Measurements from ENCODE around the gene CHTF8.
"Not testable (repeated sequence)": the region's sequence is repeated elsewhere in the genome, so short reads cannot be mapped to it uniquely, and the experiment has no call there.

The CHTF8 gene

DNA sequence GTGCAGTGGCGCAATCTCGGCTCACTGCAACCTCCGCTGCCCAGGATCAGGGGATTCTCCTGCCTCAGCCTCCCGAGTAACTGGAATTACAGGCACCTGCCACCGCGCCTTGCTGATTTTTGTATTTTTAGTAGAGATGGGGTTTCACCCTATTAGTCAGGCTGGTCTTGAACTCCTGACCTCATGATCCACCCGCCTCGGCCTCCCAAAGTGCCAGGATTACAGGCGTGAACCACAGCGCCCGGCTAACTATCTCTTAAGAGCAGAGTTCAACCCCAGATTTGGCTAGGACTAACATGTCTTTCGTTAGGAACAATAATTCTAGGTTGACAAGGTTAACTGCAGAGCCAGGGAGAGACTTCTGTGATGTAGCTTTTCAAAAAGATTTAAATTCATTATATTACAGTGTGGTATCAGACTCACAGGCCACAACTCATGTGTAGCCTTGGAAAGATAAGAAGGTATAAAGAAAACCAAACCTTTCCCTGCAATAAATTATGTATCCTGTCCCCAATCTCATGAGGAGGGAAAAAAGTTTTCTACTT, 4.3 kb downstream of the CHTF8 start:
- Histone ChIP-seq H3K4me3 (ENCODE audit: low read depth, low read length) (no peak overlapping the region), H3K27ac (ENCODE audit: extremely low read depth, low read depth, low read length) (no peak overlapping the region), H3K36me3 (ENCODE audit: control insufficient read depth in 2 of 2, insufficient read depth in 1 of 2, low read length in 2 of 2) (peaks cover 6 to 22% of the 10 kb centered on the region in 2 experiments; a peak in 2 of 3 replicates), H3K9me3 (ENCODE audit: control insufficient read depth, insufficient read depth, low read depth, low read length) (no peaks in the 10 kb centered on the region), H3K4me1 (ENCODE audit: control insufficient read depth, insufficient read depth, low read length) (peaks cover 3% of the 10 kb centered on the region; the same call in 1 of the 2 replicates)
- TF ChIP-seq ZNF843 (tag by site-specific recombination; IDR thresholded peaks at IDR 0.05), result no peak
- TF ChIP-seq ZNF248 (tag by site-specific recombination; IDR thresholded peaks at IDR 0.05), result no peak
- no peak for TF ChIP-seq ZNF623 (tag by site-specific recombination; IDR thresholded peaks at IDR 0.05)
- TF ChIP-seq ZNF76 (tag by site-specific recombination; IDR thresholded peaks at IDR 0.05; ENCODE audit: borderline replicate concordance, low read depth), result no peak
- TF ChIP-seq, protein P1, sequence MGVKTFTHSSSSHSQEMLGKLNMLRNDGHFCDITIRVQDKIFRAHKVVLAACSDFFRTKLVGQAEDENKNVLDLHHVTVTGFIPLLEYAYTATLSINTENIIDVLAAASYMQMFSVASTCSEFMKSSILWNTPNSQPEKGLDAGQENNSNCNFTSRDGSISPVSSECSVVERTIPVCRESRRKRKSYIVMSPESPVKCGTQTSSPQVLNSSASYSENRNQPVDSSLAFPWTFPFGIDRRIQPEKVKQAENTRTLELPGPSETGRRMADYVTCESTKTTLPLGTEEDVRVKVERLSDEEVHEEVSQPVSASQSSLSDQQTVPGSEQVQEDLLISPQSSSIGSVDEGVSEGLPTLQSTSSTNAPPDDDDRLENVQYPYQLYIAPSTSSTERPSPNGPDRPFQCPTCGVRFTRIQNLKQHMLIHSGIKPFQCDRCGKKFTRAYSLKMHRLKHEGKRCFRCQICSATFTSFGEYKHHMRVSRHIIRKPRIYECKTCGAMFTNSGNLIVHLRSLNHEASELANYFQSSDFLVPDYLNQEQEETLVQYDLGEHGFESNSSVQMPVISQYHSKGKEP (tag by site-specific recombination; IDR thresholded peaks at IDR 0.05), result no peak
- no peak for TF ChIP-seq GLI2 (tag by site-specific recombination; IDR thresholded peaks at IDR 0.05; ENCODE audit: borderline replicate concordance, low read depth)
- no peak for TF ChIP-seq KLF17 (tag by site-specific recombination; IDR thresholded peaks at IDR 0.05)
- ChIA-PET CTCF (no interaction called here), POLR2A (interaction anchor here (0.6 to 0.7 kb wide), 2 partner anchors 8 to 142 kb away, joined by 3 read pairs; no protein-coding TSS in a partner anchor)

DNA sequence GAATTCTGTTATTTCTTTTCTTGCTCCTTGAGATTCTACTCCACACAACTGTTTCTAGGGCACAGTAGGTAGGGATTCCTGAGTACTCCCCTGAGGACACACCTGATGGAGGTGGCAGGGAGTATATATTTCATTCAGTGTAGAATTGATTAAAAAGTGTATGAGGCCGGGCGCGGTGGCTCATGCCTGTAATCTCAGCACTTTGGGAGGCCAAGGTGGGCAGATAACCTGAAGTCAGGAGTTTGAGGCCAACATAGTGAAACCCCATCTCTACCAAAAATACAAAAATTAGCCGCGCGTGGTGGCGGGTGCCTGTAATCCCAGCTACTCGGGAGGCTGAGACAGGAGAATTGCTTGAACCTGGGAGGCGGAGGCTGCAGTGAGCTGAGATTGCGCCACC, 5.6 kb downstream of the CHTF8 start:
- CTCF ChIA-PET, result interaction anchor here (0.6 to 4.7 kb wide), 3 partner anchors 12 to 278 kb away, joined by 3 to 57 read pairs (median 28); no protein-coding TSS in a partner anchor
- H3K27ac ChIP-seq (ENCODE audit: extremely low read depth, low read depth, low read length), result not testable (repeated sequence)
- POLR2A ChIA-PET, result interaction anchor here (0.7 kb wide), 1 partner anchor 198 kb away, joined by 4 read pairs; no protein-coding TSS in a partner anchor

DNA sequence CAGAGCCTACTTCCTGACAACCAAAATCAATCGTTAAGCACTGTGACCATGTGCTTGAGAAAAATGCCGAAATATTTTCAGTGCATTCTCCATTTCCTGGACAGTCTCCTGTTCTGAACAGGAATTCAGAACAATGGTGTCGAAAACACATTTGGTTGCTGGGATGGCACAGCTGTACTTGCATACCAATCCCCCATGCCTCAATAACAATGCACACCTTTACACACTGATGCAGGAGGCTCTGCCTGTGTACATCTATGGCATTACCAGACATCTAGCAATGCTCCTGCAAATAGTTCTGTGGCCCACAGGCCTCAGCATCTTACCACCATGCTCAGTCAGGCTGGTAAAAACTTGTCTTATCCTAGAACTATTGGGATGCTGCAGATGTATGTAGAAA, 6.2 kb downstream of the CHTF8 start:
- H3K4me3 ChIP-seq (ENCODE audit: low read depth, low read length), result no peak overlapping the region
- no peak overlapping the region for H3K27ac ChIP-seq (ENCODE audit: extremely low read depth, low read depth, low read length)
- peaks cover 3% of the 10 kb centered on the region; the same call in 1 of the 2 replicates for H3K4me1 ChIP-seq (ENCODE audit: control insufficient read depth, insufficient read depth, low read length)
- peaks cover 6 to 29% of the 10 kb centered on the region in 2 experiments; a peak in 2 of 3 replicates for H3K36me3 ChIP-seq (ENCODE audit: control insufficient read depth in 2 of 2, insufficient read depth in 1 of 2, low read length in 2 of 2)
- POLR2A ChIA-PET, result no interaction called here
- no peak for TF ChIP-seq ZNF837 (tag by site-specific recombination; IDR thresholded peaks at IDR 0.05)
- TF ChIP-seq KLF10 (tag by site-specific recombination; IDR thresholded peaks at IDR 0.05), result no peak
- TF ChIP-seq ZNF830 (tag by site-specific recombination; IDR thresholded peaks at IDR 0.05; ENCODE audit: low read depth), result no peak
- TF ChIP-seq OVOL3 (tag by site-specific recombination; IDR thresholded peaks at IDR 0.05), result no peak
- TF ChIP-seq ZNF239 (tag by site-specific recombination; IDR thresholded peaks at IDR 0.05), result no peak
- TF ChIP-seq ZNF621 (tag by site-specific recombination; IDR thresholded peaks at IDR 0.05), result no peak
- TF ChIP-seq, protein P1 (tag by site-specific recombination; IDR thresholded peaks at IDR 0.05), result no peak
- no peak for TF ChIP-seq SP2 (tag by site-specific recombination; IDR thresholded peaks at IDR 0.05)
- TF ChIP-seq ZNF501 (tag by site-specific recombination; IDR thresholded peaks at IDR 0.05), result no peak
- no peak for TF ChIP-seq ZNF426 (tag by site-specific recombination; IDR thresholded peaks at IDR 0.05)
- CTCF ChIA-PET, result interaction anchor here (3.1 to 4.7 kb wide), 3 partner anchors 12 to 535 kb away, joined by 14 to 57 read pairs (median 28); no protein-coding TSS in a partner anchor
- no peaks in the 10 kb centered on the region for H3K9me3 ChIP-seq (ENCODE audit: control insufficient read depth, insufficient read depth, low read depth, low read length)

More for the DNA sequence above, 5.6 kb downstream of the CHTF8 start:
- not testable (repeated sequence) for H3K9me3 ChIP-seq (ENCODE audit: control insufficient read depth, insufficient read depth, low read depth, low read length); H3K4me1 ChIP-seq (ENCODE audit: control insufficient read depth, insufficient read depth, low read length); H3K4me3 ChIP-seq (ENCODE audit: low read depth, low read length)
- H3K36me3 ChIP-seq (ENCODE audit: control insufficient read depth in 2 of 2, insufficient read depth in 1 of 2, low read length in 2 of 2), result peaks cover 6 to 27% of the 10 kb centered on the region in 2 experiments; a peak in 2 of 3 replicates

DNA sequence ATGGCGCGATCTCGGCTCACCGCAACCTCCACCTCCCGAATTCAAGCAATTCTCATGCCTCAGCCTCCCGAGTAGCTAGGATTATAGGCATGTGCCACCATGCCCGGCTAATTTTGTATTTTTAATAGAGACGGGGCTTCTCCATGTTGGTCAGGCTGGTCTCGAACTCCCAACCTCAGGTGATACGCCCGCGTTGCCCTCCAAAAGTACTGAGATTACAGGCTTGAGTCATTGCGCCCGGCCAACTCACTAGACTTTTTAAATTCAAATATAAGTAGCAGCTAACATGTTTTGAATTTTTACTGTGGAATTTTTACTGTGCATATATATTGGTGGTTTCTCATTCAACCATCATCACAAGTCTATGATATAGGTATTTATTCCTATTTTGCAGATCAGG, 7.4 kb downstream of the CHTF8 start:
- H3K36me3 ChIP-seq (ENCODE audit: control insufficient read depth in 2 of 2, insufficient read depth in 1 of 2, low read length in 2 of 2), result peaks cover 6 to 36% of the 10 kb centered on the region in 2 experiments; a peak in 2 of 3 replicates
- CTCF ChIA-PET, result interaction anchor here (0.7 to 4.7 kb wide), 11 partner anchors 10 to 534 kb away, joined by 3 to 57 read pairs (median 7); partner anchors contain the start of gene TANGO6
- H3K4me1 ChIP-seq (ENCODE audit: control insufficient read depth, insufficient read depth, low read length); POLR2A ChIA-PET; H3K4me3 ChIP-seq (ENCODE audit: low read depth, low read length); H3K9me3 ChIP-seq (ENCODE audit: control insufficient read depth, insufficient read depth, low read depth, low read length); H3K27ac ChIP-seq (ENCODE audit: extremely low read depth, low read depth, low read length): not testable (repeated sequence)

DNA sequence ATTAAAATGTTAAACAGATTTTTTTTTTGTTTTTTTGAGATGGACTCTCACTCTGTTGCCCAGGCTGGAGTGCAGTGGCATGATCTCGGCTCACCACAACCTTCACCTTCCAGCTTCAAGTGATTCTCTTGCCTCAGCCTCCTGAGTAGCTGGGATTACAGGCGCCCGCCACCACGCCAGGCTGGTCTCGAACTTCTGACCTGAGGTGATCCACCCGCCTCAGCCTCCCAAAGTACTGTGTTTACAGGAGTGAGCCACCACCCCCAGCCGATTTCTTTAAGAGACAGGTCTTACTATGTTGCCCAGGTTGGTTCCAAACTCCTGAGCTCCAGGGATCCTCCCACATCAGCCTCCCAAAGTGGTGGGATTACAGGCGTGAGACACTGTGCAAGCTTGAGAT, 8.0 kb downstream of the CHTF8 start:
- H3K27ac ChIP-seq (ENCODE audit: extremely low read depth, low read depth, low read length), result not testable (repeated sequence)
- POLR2A ChIA-PET, result interaction anchor here (1.2 kb wide), 2 partner anchors 8 to 19 kb away, joined by 3 read pairs; partner anchors contain the start of genes CHTF8, HAS3 and UTP4
- peaks cover 6 to 42% of the 10 kb centered on the region in 2 experiments; a peak in 2 of 3 replicates for H3K36me3 ChIP-seq (ENCODE audit: control insufficient read depth in 2 of 2, insufficient read depth in 1 of 2, low read length in 2 of 2)

More for the DNA sequence above, 8.0 kb downstream of the CHTF8 start:
- not testable (repeated sequence) for H3K4me1 ChIP-seq (ENCODE audit: control insufficient read depth, insufficient read depth, low read length); H3K9me3 ChIP-seq (ENCODE audit: control insufficient read depth, insufficient read depth, low read depth, low read length); H3K4me3 ChIP-seq (ENCODE audit: low read depth, low read length)
- CTCF ChIA-PET, result interaction anchor here (0.5 to 4.7 kb wide), 37 partner anchors 9 to 604 kb away, joined by 3 to 57 read pairs (median 6); partner anchors contain the start of gene TANGO6

All from HEK293 (cell line).